ELF-1 (cell line): Measurements from ENCODE around the gene ATPAF1.
"Not testable (repeated sequence)": the region's sequence is repeated elsewhere in the genome, so short reads cannot be mapped to it uniquely, and the experiment has no call there.

Experiments used
- DNase-seq: peaks from one replicate; pipeline ENCODE4 v3.0.0-alpha.2; 2016; ENCODE audit warnings: low read depth, low spot score

Gene ATPAF1

DNA sequence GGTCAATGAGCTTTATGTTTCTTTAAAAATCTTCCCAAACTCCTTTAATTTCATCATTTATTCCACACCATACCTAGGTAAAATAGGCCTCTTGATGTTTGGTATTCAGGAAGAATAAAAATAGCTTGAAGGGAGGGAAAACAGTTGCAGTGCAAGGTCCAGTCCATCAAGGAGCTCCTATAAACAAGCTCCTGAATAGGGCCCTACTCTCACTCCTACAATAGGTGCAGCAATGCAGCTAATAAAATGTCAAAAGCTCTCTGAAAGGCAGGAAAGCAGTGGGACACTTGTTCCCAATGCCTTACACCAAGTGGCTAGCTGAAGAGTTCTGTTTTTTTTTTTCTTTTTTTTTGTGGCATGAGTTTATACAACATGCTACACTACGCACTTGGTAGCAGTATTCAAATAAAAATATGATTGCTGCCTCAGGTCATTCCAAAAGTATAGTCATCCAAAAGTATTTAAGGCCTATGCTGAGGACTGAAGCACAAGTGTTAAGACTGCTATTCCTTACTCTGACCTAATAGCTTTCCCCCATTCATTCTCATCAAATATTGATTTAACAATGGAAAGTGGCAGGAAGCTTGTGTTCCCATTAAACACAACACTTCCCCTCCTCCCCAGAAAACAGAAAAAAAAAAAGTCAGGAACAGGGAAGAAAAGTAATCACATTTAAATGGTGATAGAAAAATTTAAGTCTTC lies 13.3 kb upstream of the ATPAF1 start:
- no peak for DNase-seq

- DNase-seq: no peak
Observed at GRCh38 chr1:46679789-46680573, 11.8 kb upstream of the ATPAF1 start.

DNA sequence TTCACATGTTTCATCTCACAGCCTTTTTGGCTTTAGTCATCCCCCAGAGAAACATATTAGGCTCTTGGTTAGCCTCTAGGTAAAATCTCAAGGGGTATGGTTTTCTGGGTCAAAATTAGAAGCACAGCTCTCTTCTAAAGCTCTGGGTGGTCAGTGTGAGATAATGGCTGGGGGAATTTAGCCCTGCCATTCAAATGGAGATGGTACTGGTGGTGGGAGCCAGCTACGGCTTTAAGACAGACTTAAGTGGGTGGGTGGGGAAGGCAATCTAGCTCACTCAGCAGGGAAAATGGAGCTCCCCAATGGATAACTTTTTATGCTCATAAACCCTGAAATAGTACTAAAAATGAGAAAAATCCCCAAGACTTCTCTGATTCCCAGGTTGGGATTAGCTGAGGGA lies 9.2 kb upstream of the ATPAF1 start:
- DNase-seq: no peak

GRCh38 chr1:46676531-46676930 lies 8.4 kb upstream of the ATPAF1 start:
- no peak for DNase-seq

GRCh38 chr1:46675549-46676314 lies 7.6 kb upstream of the ATPAF1 start:
- DNase-seq: no peak

DNA sequence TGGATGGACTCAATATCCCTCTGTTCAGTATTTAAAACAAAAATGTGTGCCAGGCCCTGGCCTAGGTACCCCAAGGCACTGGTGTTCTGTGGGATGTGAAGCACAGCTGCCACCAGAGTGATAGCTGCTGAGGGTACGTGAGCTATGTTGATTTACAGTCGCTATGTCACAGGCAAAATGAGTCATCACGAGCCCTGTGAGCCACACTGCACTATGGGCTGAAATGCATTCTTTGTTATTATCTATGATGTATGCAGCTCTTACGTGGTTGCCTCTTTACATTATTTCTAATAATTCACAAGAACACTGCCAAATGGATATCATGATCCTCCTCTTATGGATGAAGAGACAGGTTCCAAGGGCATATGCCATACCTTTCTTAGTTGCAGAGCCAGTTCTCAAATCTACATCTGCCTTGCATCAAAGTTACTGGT lies 5.6 kb upstream of the ATPAF1 start:
- DNase-seq: no peak

GRCh38 chr1:46672696-46673095 lies 4.5 kb upstream of the ATPAF1 start:
- no peak for DNase-seq

DNA sequence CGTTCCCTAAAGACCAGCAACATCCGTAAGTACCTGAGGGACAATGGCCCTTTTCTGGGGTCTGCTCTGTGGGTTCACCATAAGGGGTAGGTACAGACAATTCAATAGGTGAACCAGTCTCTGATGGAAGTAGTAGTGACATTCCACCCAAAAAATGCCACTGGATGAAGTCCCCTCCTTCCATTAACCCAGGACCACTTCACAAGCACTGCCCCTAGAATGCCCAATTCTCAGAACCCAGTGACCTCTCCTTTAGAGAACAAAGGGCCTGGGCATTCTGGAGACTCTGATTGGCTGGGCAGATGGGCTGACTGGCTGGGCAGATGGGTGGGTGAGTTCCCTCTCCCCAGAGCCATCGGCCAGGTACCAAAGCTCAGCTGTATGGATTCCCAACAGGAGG lies 3.4 kb upstream of the ATPAF1 start, which contains the start of gene TEX38:
Gene TEX38 (plus strand): TSS at position 301 of the 400 bp plus-strand sequence. CDS start 81 bp downstream, at position 382.
- no peak for DNase-seq

GRCh38 chr1:46670134-46670533 lies 2.0 kb upstream of the ATPAF1 start:
- no peak for DNase-seq

DNA sequence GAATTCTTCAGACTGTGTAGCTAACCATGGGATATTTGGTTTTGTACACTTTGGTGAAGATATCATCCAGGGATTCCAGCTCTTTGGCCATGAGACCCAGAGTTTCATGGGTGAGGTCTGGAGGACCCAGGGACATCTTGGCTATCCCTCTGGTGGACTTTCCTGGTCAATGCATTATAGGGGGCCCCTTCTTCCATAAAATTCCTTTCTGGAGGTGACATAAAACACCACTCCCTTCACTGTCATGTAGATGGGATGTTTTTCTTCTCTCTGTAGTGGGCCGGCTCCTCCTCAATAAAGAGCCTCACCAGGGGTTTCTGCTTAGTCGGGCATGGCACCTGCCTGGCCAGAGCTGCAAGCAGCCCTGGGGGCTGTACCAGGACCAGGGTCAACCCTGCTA lies 2.2 kb downstream of the ATPAF1 start:
- peak; percentile 27 for DNase-seq

DNA sequence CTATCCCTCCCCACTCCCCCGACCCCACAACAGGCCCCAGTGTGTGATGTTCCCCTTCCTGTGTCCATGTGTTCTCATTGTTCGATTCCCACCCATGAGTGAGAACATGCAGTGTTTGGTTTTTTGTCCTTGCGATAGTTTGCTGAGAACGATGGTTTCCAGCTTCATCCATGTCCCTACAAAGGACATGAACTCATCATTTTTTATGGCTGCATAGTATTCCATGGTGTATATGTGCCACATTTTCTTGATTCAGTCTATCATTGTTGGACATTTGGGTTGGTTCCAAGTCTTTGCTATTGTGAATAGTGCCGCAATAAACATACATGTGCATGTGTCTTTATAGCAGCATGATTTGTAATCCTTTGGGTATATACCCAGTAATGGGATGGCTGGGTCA lies 5.2 kb downstream of the ATPAF1 start:
- DNase-seq: not testable (repeated sequence)

DNA sequence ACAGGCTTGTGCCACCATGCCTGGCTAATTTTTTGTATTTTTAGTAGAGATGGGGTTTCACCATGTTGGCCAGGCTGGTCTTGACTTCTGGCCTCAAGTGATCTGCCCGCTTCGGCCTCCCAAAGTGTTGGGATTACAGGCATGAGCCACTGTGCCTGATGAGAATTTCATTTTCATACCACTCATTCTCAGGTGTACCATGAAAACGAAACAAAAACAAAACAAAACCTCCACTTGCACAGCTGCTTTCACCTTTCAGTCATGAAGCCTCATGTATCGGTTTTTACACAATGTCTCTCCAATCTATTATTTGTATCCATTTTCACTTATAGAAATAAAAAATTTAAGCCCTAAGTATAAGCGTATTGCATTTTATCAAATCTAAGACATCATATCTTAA lies 8.0 kb downstream of the ATPAF1 start:
- DNase-seq: not testable (repeated sequence)

GRCh38 chr1:46659307-46659870 lies 8.8 kb downstream of the ATPAF1 start:
- no peak for DNase-seq

GRCh38 chr1:46657775-46658174 lies 10.4 kb downstream of the ATPAF1 start:
- DNase-seq: no peak

- DNase-seq: no peak
Observed at GRCh38 chr1:46656643-46657042, 11.5 kb downstream of the ATPAF1 start.

- no peak for DNase-seq
Observed at GRCh38 chr1:46655848-46656247, 12.3 kb downstream of the ATPAF1 start.

DNA sequence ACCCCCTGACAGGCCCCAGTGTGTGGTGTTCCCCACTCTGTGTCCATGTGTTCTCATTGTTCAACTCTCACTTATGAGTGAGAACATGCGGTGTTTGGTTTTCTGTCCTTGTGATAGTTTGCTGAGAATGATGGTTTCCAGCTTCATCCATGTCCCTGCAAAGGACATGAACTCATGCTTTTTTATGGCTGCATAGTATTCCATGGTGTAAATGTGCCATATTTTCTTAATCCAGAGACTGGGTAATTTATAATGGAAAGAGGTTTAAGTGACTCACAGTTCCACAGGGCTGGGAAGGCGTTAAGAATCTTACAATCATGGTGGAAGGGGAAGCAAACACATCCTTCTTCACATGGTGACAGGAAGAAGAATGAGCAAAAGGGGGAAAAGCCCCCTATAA lies 13.5 kb downstream of the ATPAF1 start:
- not testable (repeated sequence) for DNase-seq

DNA sequence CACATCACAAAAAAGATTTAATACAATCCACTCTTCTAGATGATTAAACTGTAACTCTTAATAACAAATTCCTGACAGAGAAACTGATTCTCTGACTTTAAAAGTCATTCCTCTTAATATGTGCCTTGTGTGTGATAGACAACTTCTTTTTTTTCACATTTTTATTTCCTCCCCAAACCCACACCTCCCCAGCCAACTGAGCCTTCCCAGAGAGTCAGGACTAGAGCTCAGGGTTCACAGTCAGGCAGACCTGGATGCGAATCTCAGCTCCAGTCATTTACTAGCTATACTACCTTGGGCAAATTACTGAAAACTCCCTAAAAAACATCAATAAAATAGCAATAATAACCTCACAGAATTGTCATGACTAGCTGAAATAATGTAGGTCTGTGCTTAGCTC lies 14.2 kb downstream of the ATPAF1 start:
- DNase-seq: no peak

DNA sequence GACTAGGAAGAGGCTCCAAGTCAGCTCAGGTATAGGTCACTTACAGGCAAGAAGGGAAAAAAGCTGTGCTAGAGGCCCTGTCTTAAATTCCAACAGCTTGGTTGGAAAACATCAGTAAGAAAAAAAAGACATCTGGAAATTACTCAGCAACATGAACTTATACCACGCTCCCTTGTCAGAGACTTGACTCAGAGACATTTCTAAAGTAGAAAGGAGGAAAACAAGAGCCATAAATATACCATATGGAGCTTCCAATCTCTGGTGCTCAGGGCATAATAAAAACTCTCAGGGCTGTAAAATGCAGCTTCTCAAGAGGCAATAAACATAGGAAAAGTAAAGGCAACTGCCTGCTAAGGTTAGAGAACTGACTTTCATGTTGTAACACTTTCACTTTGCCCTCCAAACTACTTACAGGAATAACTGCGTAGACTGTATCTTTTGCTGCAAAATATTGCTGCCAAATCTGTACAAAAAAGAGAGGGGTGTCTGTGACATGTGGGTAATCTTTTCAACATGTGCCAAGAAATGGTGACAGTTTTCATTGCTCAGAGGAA lies 14.7 kb downstream of the ATPAF1 start:
- DNase-seq: no peak

DNA sequence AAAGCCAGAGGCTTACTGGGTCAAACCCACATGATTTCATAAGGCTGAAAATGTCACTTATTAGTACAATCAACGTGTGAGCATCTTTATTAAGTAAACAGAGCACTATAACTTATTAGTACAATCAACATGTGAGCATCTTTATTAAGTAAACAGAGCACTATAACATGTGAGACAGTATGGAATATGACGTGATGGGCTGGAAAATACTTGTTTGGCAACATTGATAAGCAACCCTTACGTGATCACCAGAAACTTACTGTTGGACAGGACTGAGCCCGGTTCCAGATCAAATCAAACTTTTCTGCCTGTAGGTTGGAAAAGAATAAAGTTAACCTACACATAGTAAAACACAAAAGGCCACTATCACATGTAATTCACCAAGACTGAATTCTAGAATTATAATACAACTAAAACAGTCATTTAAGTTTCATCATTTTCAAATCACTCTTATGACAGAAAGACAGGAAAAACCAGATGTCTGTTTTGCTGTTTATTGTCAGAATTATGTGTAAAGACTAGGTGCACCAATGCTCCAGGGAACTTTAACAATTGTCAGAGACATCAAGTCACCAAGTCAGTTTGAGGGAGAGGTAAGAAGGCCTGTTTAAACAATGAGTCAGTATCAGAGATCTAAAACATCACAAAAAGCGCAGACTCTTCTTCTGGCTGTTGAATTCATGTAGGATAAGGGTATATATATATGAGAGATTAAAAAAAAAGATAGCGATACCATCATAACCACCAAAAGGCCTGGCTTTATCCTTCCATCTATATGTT lies 15.7 kb downstream of the ATPAF1 start:
- no peak for DNase-seq

GRCh38 chr1:46651152-46651551 lies 17.0 kb downstream of the ATPAF1 start:
- not testable (repeated sequence) for DNase-seq
